K562 treated with DMSO at 1 percent for 12 hours (cell line): ENCODE measurements around the gene ZNF587. TPM values are rescaled to one million over a fixed set of nuclear protein-coding genes. Genes with fewer than 3 reads are reported as not detected.

ENCODE experiments used
- total RNA-seq: library from RNA; unstranded; fragments of 300-600 nt; gene quantifications from 2 replicates; pipeline ENCODE4 v1.2.3, GENCODE V29; 2022; ENCODE audit not compliant: insufficient read depth

Gene ZNF587
- 5.5 and 18.0 TPM in 2 replicates for total RNA-seq

GRCh38 chr19:57849666-57850473, at the start of gene ZNF587:
Gene ZNF587, plus strand, starts transcription at chr19:57849859. Its CDS starts 180 bp downstream, at chr19:57850039.

GRCh38 chr19:57814505-57815246, 35.0 kb upstream of the ZNF587 start, which contains the start of gene ZNF552:
Gene ZNF552, minus strand, starts transcription at chr19:57814913. Its CDS starts 170 bp downstream, at chr19:57814743.

GRCh38 chr19:57830071-57830602, 19.5 kb upstream of the ZNF587 start, which contains the start of gene ZNF587B:
Gene ZNF587B, plus strand, starts transcription at chr19:57830299. Its CDS starts 230 bp downstream, at chr19:57830529.

GRCh38 chr19:57888560-57889231, 39.0 kb downstream of the ZNF587 start, which contains the start of gene ZNF814:
Gene ZNF814, minus strand, starts transcription at chr19:57889037. Its CDS starts 235 bp downstream, at chr19:57888802.

Other genes with a start within 250 kb of the ZNF587 start
- gene ZNF530, start 250.0 kb upstream of the ZNF587 start, total RNA-seq: 5.8 and 6.7 TPM in 2 replicates
- gene ZNF134, start 235.6 kb upstream of the ZNF587 start, total RNA-seq: 1.1 and 14.4 TPM in 2 replicates
- gene ZNF211, start 216.7 kb upstream of the ZNF587 start, total RNA-seq: 2.7 and 6.6 TPM in 2 replicates
- not detected in 2 replicates for gene ZSCAN4, start 180.9 kb upstream of the ZNF587 start, total RNA-seq
- gene ZNF551, start 167.9 kb upstream of the ZNF587 start, total RNA-seq: 1.1 and 5.0 TPM in 2 replicates
- gene ZNF154, start 140.7 kb upstream of the ZNF587 start, total RNA-seq: not detected in 2 replicates
- gene ZNF671, start 122.2 kb upstream of the ZNF587 start, total RNA-seq: 0.44 and 0.84 TPM in 2 replicates
- 1.7 and 9.0 TPM in 2 replicates for gene ZNF776, start 103.0 kb upstream of the ZNF587 start, total RNA-seq
- gene ZNF586, start 80.2 kb upstream of the ZNF587 start, total RNA-seq: 1.2 and 5.0 TPM in 2 replicates
- 2.8 and 7.9 TPM in 2 replicates for gene ZNF552, start 34.9 kb upstream of the ZNF587 start, total RNA-seq
- 2.1 and 4.1 TPM in 2 replicates for gene ZNF587B, start 19.6 kb upstream of the ZNF587 start, total RNA-seq
- 1.4 and 4.3 TPM in 2 replicates for gene ZNF814, start 39.2 kb downstream of the ZNF587 start, total RNA-seq
- gene ZNF417, start 66.7 kb downstream of the ZNF587 start, total RNA-seq: 1.1 and 3.4 TPM in 2 replicates
- 0.49 TPM in 1 of 2 replicates, not detected in the other for gene ZNF418, start 85.5 kb downstream of the ZNF587 start, total RNA-seq
- gene ZNF256, start 97.8 kb downstream of the ZNF587 start, total RNA-seq: 0.33 TPM in 1 of 2 replicates, not detected in the other
- gene C19orf18, start 124.7 kb downstream of the ZNF587 start, total RNA-seq: not detected in 2 replicates
- 3.5 TPM in 1 of 2 replicates, not detected in the other for gene ZNF606, start 153.0 kb downstream of the ZNF587 start, total RNA-seq
- not detected in 2 replicates for gene ZSCAN1, start 184.2 kb downstream of the ZNF587 start, total RNA-seq
- gene ZNF135, start 209.4 kb downstream of the ZNF587 start, total RNA-seq: not detected in 2 replicates
- gene ZSCAN18, start 248.4 kb downstream of the ZNF587 start, total RNA-seq: 5.5 and 9.2 TPM in 2 replicates